ENCODE measurements around the gene ZNF500.
"Not testable (repeated sequence)": the region's sequence is repeated elsewhere in the genome, so short reads cannot be mapped to it uniquely, and the experiment has no call there.

Gene ZNF500

GRCh38 chr16:4796982-4797804, 30.2 kb upstream of the ZNF500 start:
- no peak for DNase-seq (ENCODE audit: low read depth in 2 of 2)

- no peak for DNase-seq (ENCODE audit: low read depth in 2 of 2)
Observed at GRCh38 chr16:4795828-4796572, 29.0 kb upstream of the ZNF500 start.

GRCh38 chr16:4795181-4795827, 28.3 kb upstream of the ZNF500 start, which contains the start of gene SMIM22:
TSS of gene SMIM22 (plus strand) at chr16:4795369. CDS start at chr16:4795735, 366 bp downstream.
- DNase-seq (ENCODE audit: low read depth in 2 of 2), result no peak

- no peak for DNase-seq (ENCODE audit: low read depth in 2 of 2)
Observed at GRCh38 chr16:4792951-4793513, 26.1 kb upstream of the ZNF500 start.

GRCh38 chr16:4790871-4791270, 23.9 kb upstream of the ZNF500 start:
- no peak for DNase-seq (ENCODE audit: low read depth in 2 of 2)

- DNase-seq (ENCODE audit: low read depth in 2 of 2), result no peak
Observed at GRCh38 chr16:4790261-4790660, 23.3 kb upstream of the ZNF500 start.

- no peak for DNase-seq (ENCODE audit: low read depth in 2 of 2)
Observed at GRCh38 chr16:4788910-4789309, 21.9 kb upstream of the ZNF500 start.

GRCh38 chr16:4788489-4788889, 21.5 kb upstream of the ZNF500 start:
- DNase-seq (ENCODE audit: low read depth in 2 of 2), result no peak

GRCh38 chr16:4787627-4788482, 20.9 kb upstream of the ZNF500 start, which contains the start of gene SEPTIN12:
TSS of gene SEPTIN12 (minus strand) at chr16:4788345. CDS start at chr16:4787645, 700 bp downstream.
- DNase-seq (ENCODE audit: low read depth in 2 of 2), result no peak

- no peak for DNase-seq (ENCODE audit: low read depth in 2 of 2)
Observed at GRCh38 chr16:4787068-4787467, 20.1 kb upstream of the ZNF500 start.

- no peak for DNase-seq (ENCODE audit: low read depth in 2 of 2)
Observed at GRCh38 chr16:4785758-4786433, 18.9 kb upstream of the ZNF500 start.

GRCh38 chr16:4784444-4784987, 17.6 kb upstream of the ZNF500 start:
- DNase-seq (ENCODE audit: low read depth in 2 of 2), result not testable (repeated sequence)

GRCh38 chr16:4783951-4784336, 17.0 kb upstream of the ZNF500 start:
- DNase-seq (ENCODE audit: low read depth in 2 of 2), result no peak

GRCh38 chr16:4783251-4783950, 16.4 kb upstream of the ZNF500 start:
- no peak for DNase-seq (ENCODE audit: low read depth in 2 of 2)

- no peak for DNase-seq (ENCODE audit: low read depth in 2 of 2)
Observed at GRCh38 chr16:4780235-4780634, 13.3 kb upstream of the ZNF500 start.

GRCh38 chr16:4778050-4778392, 11.1 kb upstream of the ZNF500 start:
- no peak for DNase-seq (ENCODE audit: low read depth in 2 of 2)

GRCh38 chr16:4777339-4778049, 10.5 kb upstream of the ZNF500 start:
- DNase-seq (ENCODE audit: low read depth in 2 of 2), result no peak

- no peak for DNase-seq (ENCODE audit: low read depth in 2 of 2)
Observed at GRCh38 chr16:4776141-4776705, 9.3 kb upstream of the ZNF500 start.

GRCh38 chr16:4775005-4775404, 8.0 kb upstream of the ZNF500 start:
- no peak for DNase-seq (ENCODE audit: low read depth in 2 of 2)
